MM.1S (cell line): Measurements from ENCODE around the gene KRT39.

Experiments used
- EZH2 ChIP-seq: fragments of 300-600 bp; sonication (generic); optimal IDR thresholded peaks from 2 replicates; pipeline ENCODE3; 2017; ENCODE audit warnings: low read depth, mild to moderate bottlenecking, antibody characterized with exemption, low read length, mixed read lengths
- EZH2phosphoT487 ChIP-seq: fragments of 300-600 bp; sonication (generic); IDR thresholded peaks from 2 replicates; pipeline ENCODE4 v1.6.1; 2018; ENCODE audit warnings: antibody characterized with exemption, low read length
- TF ChIP-seq, protein P1 (sequence below): fragments of 300-600 bp; sonication (generic); IDR thresholded peaks from 2 replicates; pipeline ENCODE4 v1.5.1; 2016; ENCODE audit warnings: antibody characterized with exemption, low read length, mixed read lengths

- TF ChIP-seq, protein P1, sequence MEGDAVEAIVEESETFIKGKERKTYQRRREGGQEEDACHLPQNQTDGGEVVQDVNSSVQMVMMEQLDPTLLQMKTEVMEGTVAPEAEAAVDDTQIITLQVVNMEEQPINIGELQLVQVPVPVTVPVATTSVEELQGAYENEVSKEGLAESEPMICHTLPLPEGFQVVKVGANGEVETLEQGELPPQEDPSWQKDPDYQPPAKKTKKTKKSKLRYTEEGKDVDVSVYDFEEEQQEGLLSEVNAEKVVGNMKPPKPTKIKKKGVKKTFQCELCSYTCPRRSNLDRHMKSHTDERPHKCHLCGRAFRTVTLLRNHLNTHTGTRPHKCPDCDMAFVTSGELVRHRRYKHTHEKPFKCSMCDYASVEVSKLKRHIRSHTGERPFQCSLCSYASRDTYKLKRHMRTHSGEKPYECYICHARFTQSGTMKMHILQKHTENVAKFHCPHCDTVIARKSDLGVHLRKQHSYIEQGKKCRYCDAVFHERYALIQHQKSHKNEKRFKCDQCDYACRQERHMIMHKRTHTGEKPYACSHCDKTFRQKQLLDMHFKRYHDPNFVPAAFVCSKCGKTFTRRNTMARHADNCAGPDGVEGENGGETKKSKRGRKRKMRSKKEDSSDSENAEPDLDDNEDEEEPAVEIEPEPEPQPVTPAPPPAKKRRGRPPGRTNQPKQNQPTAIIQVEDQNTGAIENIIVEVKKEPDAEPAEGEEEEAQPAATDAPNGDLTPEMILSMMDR: no peak
- TF ChIP-seq EZH2 (no peak), EZH2phosphoT487 (no peak)
These were observed 24.2 kb downstream of the KRT39 start for GRCh38 chr17:40942553-40942952.
